ENCODE results near the gene SDC3. TPM values are rescaled to one million over a fixed set of nuclear protein-coding genes. Genes with fewer than 3 reads are reported as not detected.

SDC3 gene
- total and polyA plus RNA-seq, 4 donors = 3.3 to 27.5 (median 16.6) TPM

GRCh38 chr1:30893776-30894507 lies 14.6 kb downstream of the SDC3 start:
- no peak overlapping the region for H3K27ac ChIP-seq (ENCODE audit: low read depth in 1 of 2, low read length in 2 of 2)
- H3K36me3 ChIP-seq (ENCODE audit: control insufficient read depth in 4 of 4, insufficient read depth in 3 of 4, low read depth in 1 of 4, low read length in 3 of 4) = no peaks in the 10 kb centered on the region
- H3K9ac ChIP-seq (ENCODE audit: low read depth in 1 of 2, low read length in 2 of 2) = no peak overlapping the region
- 86% methylated on average over 9 of the region's 9 CpGs for WGBS
- peaks cover 0 to 5% (median 4%) of the 10 kb centered on the region in 4 donors for H3K4me1 ChIP-seq (ENCODE audit: control insufficient read depth in 4 of 4, insufficient read depth in 4 of 4, low read length in 3 of 4)
- TF ChIP-seq TAF1 (conservative IDR thresholded peaks at IDR 0.05) (no peak), JUND (IDR thresholded peaks at IDR 0.05) (no peak), REST (IDR thresholded peaks at IDR 0.05) (no peak), NR2F2 (IDR thresholded peaks at IDR 0.05) (no peak), MAX (IDR thresholded peaks at IDR 0.05) (no peak), HNF4A (conservative IDR thresholded peaks at IDR 0.05) (no peak), FOXA2 (IDR thresholded peaks at IDR 0.05) (no peak), RXRA (IDR thresholded peaks at IDR 0.05) (no peak), HNF4G (IDR thresholded peaks at IDR 0.05) (no peak)
- no peaks in the 10 kb centered on the region for H3K9me3 ChIP-seq (ENCODE audit: control insufficient read depth in 4 of 4, low read length in 3 of 4)
- no peaks in the 10 kb centered on the region for H3K27me3 ChIP-seq (ENCODE audit: control insufficient read depth in 4 of 4, insufficient read depth in 4 of 4, low read length in 3 of 4)
- no peak overlapping the region for H3K4me3 ChIP-seq (ENCODE audit: low read depth in 1 of 3, low read length in 3 of 3)
- no peak for DNase-seq (ENCODE audit: low spot score)

GRCh38 chr1:30892671-30893073 lies 15.9 kb downstream of the SDC3 start:
- Histone ChIP-seq H3K4me3 (ENCODE audit: low read depth in 1 of 3, low read length in 3 of 3) (no peak overlapping the region), H3K9ac (ENCODE audit: low read depth in 1 of 2, low read length in 2 of 2) (no peak overlapping the region), H3K9me3 (ENCODE audit: control insufficient read depth in 4 of 4, low read length in 3 of 4) (no peaks in the 10 kb centered on the region), H3K27me3 (ENCODE audit: control insufficient read depth in 4 of 4, insufficient read depth in 4 of 4, low read length in 3 of 4) (no peaks in the 10 kb centered on the region), H3K27ac (ENCODE audit: low read depth in 1 of 2, low read length in 2 of 2) (no peak overlapping the region), H3K36me3 (ENCODE audit: control insufficient read depth in 4 of 4, insufficient read depth in 3 of 4, low read depth in 1 of 4, low read length in 3 of 4) (no peaks in the 10 kb centered on the region), H3K4me1 (ENCODE audit: control insufficient read depth in 4 of 4, insufficient read depth in 4 of 4, low read length in 3 of 4) (peaks cover 0 to 5% (median 4%) of the 10 kb centered on the region in 4 donors)
- TF ChIP-seq JUND (IDR thresholded peaks at IDR 0.05) (no peak), FOXA1 (IDR thresholded peaks at IDR 0.05) (no peak), MAX (IDR thresholded peaks at IDR 0.05) (no peak), HNF4A (conservative IDR thresholded peaks at IDR 0.05) (peak; percentile 64 to 70), RXRA (IDR thresholded peaks at IDR 0.05) (peak in 1 of 2 donors; percentile 36), RAD21 (IDR thresholded peaks at IDR 0.05) (no peak), ATF3 (IDR thresholded peaks at IDR 0.05) (no peak), HNF4G (IDR thresholded peaks at IDR 0.05) (peak; percentile 17), NR2F2 (IDR thresholded peaks at IDR 0.05) (peak; percentile 44), TAF1 (conservative IDR thresholded peaks at IDR 0.05) (no peak), SP1 (IDR thresholded peaks at IDR 0.05) (no peak)
- WGBS = 67% methylated on average over 6 of the region's 6 CpGs
- DNase-seq (ENCODE audit: low spot score) = no peak

- Histone ChIP-seq H3K4me3 (ENCODE audit: low read depth in 1 of 3, low read length in 3 of 3) (no peak overlapping the region), H3K9me3 (ENCODE audit: control insufficient read depth in 4 of 4, low read length in 3 of 4) (no peaks in the 10 kb centered on the region), H3K9ac (ENCODE audit: low read depth in 1 of 2, low read length in 2 of 2) (no peak overlapping the region), H3K36me3 (ENCODE audit: control insufficient read depth in 4 of 4, insufficient read depth in 3 of 4, low read depth in 1 of 4, low read length in 3 of 4) (no peaks in the 10 kb centered on the region), H3K4me1 (ENCODE audit: control insufficient read depth in 4 of 4, insufficient read depth in 4 of 4, low read length in 3 of 4) (peaks cover 0 to 5% (median 4%) of the 10 kb centered on the region in 4 donors), H3K27me3 (ENCODE audit: control insufficient read depth in 4 of 4, insufficient read depth in 4 of 4, low read length in 3 of 4) (no peaks in the 10 kb centered on the region), H3K27ac (ENCODE audit: low read depth in 1 of 2, low read length in 2 of 2) (no peak overlapping the region)
- no peak for DNase-seq (ENCODE audit: low spot score)
- WGBS = 97% methylated on average over 5 of the region's 5 CpGs
- TF ChIP-seq FOXA1 (IDR thresholded peaks at IDR 0.05) = no peak
- no peak for TF ChIP-seq HNF4G (IDR thresholded peaks at IDR 0.05)
- TF ChIP-seq ATF3 (IDR thresholded peaks at IDR 0.05) = no peak
- TF ChIP-seq EGR1 (IDR thresholded peaks at IDR 0.05; ENCODE audit: low read depth in 2 of 2) = no peak
- no peak for TF ChIP-seq HNF4A (conservative IDR thresholded peaks at IDR 0.05)
- TF ChIP-seq REST (IDR thresholded peaks at IDR 0.05) = no peak
- TF ChIP-seq ZBTB33 (IDR thresholded peaks at IDR 0.05) = no peak
- no peak for TF ChIP-seq JUND (IDR thresholded peaks at IDR 0.05)
- TF ChIP-seq MAX (IDR thresholded peaks at IDR 0.05) = no peak
These were observed 17.4 kb downstream of the SDC3 start for GRCh38 chr1:30891227-30891552.

Measured in liver (tissue), 9 donors.